ENCODE data around the gene USH1C.

USH1C gene

DNA sequence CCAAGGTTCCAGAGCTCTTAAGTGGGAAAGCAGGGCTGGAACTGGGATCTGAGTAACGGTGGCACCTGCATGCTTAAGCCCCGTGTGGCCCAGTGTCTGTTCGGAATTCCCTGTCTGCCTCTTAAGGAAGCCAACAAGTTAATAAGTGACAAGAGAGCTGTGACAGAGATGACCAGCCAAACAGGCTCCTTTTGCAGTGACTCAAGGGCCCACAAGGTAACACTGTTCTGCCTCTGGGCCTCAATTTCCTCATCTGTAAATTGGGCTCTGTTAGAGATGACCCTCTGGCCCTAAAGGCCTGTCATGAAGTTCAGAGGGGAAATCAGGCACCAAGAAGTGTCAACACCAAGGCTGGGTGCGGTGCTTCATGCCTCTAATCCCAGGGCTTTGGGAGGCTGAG, 18.6 kb downstream of the USH1C start:
- no peak overlapping the region for H3K4me3 ChIP-seq (ENCODE audit: control insufficient read depth, low read depth, low read length)
- no peak for DNase-seq (ENCODE audit: low read depth)
- TF ChIP-seq, protein P1, sequence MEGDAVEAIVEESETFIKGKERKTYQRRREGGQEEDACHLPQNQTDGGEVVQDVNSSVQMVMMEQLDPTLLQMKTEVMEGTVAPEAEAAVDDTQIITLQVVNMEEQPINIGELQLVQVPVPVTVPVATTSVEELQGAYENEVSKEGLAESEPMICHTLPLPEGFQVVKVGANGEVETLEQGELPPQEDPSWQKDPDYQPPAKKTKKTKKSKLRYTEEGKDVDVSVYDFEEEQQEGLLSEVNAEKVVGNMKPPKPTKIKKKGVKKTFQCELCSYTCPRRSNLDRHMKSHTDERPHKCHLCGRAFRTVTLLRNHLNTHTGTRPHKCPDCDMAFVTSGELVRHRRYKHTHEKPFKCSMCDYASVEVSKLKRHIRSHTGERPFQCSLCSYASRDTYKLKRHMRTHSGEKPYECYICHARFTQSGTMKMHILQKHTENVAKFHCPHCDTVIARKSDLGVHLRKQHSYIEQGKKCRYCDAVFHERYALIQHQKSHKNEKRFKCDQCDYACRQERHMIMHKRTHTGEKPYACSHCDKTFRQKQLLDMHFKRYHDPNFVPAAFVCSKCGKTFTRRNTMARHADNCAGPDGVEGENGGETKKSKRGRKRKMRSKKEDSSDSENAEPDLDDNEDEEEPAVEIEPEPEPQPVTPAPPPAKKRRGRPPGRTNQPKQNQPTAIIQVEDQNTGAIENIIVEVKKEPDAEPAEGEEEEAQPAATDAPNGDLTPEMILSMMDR (IDR thresholded peaks at IDR 0.05; ENCODE audit: control insufficient read depth, insufficient read depth, low read depth, low read length, missing control alignments) = no peak

DNA sequence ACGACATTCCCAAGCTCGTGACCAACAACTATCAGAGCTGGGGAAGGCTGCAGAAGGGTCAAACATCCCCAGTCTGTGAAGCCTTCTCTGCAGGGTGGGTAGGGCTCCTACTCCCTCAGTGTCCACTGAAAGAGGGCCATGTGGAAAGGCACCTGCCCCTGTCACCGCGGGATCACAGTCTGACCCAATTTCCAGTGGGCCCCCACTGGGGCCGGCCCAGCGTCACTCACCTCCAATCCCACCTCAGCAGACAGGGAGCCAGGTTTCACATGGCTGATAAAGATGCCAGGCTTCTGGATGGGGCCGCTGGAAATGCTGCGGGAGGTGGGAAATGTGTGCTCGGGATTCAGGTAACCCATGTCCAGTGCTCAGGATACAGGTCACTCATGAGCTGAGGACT, 20.0 kb downstream of the USH1C start:
- no peak for DNase-seq (ENCODE audit: low read depth)
- H3K4me3 ChIP-seq (ENCODE audit: control insufficient read depth, low read depth, low read length) = no peak overlapping the region
- TF ChIP-seq, protein P1 (IDR thresholded peaks at IDR 0.05; ENCODE audit: control insufficient read depth, insufficient read depth, low read depth, low read length, missing control alignments) = no peak

DNA sequence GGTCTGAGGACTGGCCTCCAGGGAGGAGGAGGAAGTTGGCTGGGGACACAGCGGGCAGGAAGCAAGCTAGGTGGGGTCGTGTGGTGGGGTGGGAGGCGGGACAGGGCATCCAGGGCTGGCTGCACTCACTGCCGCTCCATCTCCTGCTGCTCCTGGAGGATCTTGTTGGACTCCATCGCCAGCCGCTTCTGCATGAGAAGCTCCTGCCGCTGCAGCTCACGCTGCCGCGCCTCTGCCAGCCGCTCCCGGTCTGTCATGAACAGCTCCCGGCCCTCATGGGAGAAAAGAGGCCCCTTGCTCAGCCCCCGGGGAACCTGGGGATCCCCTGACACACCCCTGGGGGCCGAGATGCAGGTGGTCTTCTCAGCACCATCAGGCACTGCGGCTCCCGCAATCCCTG, 21.6 kb downstream of the USH1C start:
- no peak for DNase-seq (ENCODE audit: low read depth)
- TF ChIP-seq, protein P1 (IDR thresholded peaks at IDR 0.05; ENCODE audit: control insufficient read depth, insufficient read depth, low read depth, low read length, missing control alignments) = no peak
- no peak overlapping the region for H3K4me3 ChIP-seq (ENCODE audit: control insufficient read depth, low read depth, low read length)

DNA sequence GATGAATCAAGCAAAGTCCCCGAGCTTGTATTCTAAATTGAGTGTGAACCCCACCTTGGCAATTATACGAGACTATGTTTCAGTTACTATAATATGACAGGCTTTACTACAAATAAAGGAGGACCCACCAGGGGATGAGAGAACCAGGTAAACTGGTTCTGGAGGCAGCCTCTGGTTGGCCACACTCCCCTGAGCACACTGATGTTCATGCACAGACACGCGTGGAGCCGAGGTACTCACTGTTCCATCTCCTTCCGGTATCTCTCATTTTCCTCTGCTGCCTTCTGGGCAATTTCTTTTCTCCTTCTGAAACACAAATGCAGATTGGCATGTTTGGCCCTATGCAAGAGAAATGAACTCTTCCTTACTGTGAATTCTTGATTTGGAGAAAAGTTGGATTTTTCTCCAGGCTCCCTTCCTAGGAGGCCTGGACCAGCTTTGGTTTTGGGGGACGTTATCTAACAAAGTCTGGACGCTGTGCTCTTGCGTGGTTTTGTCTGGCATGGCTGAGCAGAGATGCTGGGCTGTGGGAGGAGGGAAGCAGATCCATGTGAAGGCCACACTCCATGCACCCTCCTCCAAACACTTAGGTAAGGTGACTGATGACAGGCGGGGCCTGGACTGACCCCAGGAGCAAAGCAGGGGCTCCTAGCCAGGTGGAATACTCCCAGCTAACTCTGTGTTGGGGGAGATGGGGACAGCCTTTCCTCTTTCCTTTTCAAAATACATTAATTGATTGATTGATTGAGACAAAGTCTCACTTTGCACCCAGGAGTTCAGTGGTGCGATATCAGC, 22.9 kb downstream of the USH1C start:
- no peak for DNase-seq (ENCODE audit: low read depth)
- H3K4me3 ChIP-seq (ENCODE audit: control insufficient read depth, low read depth, low read length) = no peak overlapping the region
- TF ChIP-seq, protein P1 (IDR thresholded peaks at IDR 0.05; ENCODE audit: control insufficient read depth, insufficient read depth, low read depth, low read length, missing control alignments) = no peak

DNA sequence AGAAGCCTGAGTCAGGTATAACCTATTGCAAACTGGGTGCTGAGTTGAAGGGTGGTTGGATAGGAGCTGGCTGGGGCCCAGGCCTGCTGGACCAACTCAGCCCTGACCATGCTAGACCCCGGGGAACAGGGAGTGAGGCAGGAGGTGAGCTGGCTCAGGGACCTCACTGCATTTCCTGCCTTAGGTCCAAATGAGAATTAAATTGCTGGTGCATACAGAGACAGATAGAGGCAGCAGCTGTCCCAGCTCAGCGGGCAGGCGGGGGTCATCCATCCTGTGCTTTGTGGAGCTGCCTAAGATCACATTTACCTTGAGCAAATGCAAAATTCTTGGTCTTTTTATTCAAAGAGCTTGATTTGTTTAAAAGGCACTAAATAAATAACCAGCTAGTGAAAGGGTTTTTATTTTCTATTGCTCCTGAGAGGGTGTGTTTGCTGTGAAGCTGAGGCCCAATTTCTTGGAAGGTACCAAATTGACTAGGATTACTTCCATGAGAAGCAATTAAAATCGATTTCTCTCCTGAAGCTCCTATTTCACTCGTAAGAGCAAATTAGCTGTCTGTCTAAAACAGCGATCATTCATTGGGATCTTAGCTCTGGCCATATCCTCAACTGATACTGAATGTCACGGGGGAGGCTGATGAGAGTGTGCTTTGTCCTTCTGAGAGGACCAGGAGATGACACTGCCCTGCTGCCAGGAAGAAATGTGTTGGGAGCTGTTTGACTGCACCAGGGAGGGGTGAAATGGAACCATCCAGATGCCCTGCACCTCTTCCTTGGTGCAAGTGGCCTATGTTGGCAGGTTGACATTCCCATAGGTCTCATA, 24.9 kb downstream of the USH1C start:
- TF ChIP-seq, protein P1 (IDR thresholded peaks at IDR 0.05; ENCODE audit: control insufficient read depth, insufficient read depth, low read depth, low read length, missing control alignments) = no peak
- no peak overlapping the region for H3K4me3 ChIP-seq (ENCODE audit: control insufficient read depth, low read depth, low read length)
- DNase-seq (ENCODE audit: low read depth) = no peak

DNA sequence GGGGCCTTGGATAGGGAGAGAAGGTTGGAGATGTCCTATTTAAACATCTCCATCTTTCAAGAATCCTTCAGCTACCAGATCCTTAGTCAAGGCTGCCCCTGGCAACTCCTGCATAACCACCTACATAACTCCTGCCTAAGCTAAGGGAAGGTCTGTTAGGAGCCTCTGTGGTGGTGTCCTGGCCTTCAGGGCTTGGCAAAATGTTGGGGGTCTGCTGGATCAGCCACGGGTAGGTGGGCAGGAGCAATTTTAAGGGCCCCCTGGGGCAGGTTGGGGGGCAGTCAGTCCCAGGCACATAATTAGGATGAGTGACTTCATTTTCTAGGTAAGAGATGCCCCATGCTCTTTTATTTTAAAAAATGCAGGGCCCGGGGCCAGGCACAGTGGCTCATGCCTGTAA, 25.9 kb downstream of the USH1C start:
- TF ChIP-seq, protein P1 (IDR thresholded peaks at IDR 0.05; ENCODE audit: control insufficient read depth, insufficient read depth, low read depth, low read length, missing control alignments) = no peak
- no peak overlapping the region for H3K4me3 ChIP-seq (ENCODE audit: control insufficient read depth, low read depth, low read length)
- no peak for DNase-seq (ENCODE audit: low read depth)
